Tongue (tissue), 2 donors: Measurements from ENCODE around the gene ERI3. TPM values are rescaled to one million over a fixed set of nuclear protein-coding genes. Genes with fewer than 3 reads are reported as not detected.

Source experiments
- DNase-seq: peaks from one replicate; pipeline ENCODE4 v3.0.0-alpha.2; 2015
- total RNA-seq: library from RNA; depleted of rRNA; stranded (reverse); fragments of >200 nt; gene quantifications from one replicate; pipeline ENCODE4 v1.2.3, GENCODE V29; 2014

Gene ERI3
- total RNA-seq, 1 donor from 2014 or later: 57.1 TPM

- DNase-seq: no peak
Measured at GRCh38 chr1:44315521-44315920, 39.5 kb downstream of the ERI3 start.

GRCh38 chr1:44314452-44314851, 40.6 kb downstream of the ERI3 start:
- DNase-seq: no peak

- no peak for DNase-seq
Measured at GRCh38 chr1:44313265-44313918, 41.7 kb downstream of the ERI3 start.

GRCh38 chr1:44312399-44313196, 42.5 kb downstream of the ERI3 start:
- no peak for DNase-seq

- no peak for DNase-seq
Measured at GRCh38 chr1:44310006-44310405, 45.1 kb downstream of the ERI3 start.

- peak; percentile 47 for DNase-seq
Measured at GRCh38 chr1:44305962-44306422, 49.1 kb downstream of the ERI3 start.

GRCh38 chr1:44303532-44303931, 51.5 kb downstream of the ERI3 start:
- DNase-seq: no peak

GRCh38 chr1:44302541-44302940, 52.5 kb downstream of the ERI3 start:
- no peak for DNase-seq

GRCh38 chr1:44301442-44301841, 53.6 kb downstream of the ERI3 start:
- no peak for DNase-seq

- peak; percentile 27 for DNase-seq
Measured at GRCh38 chr1:44300852-44301251, 54.2 kb downstream of the ERI3 start.

GRCh38 chr1:44297695-44298400, 57.2 kb downstream of the ERI3 start:
- DNase-seq: no peak

- no peak for DNase-seq
Measured at GRCh38 chr1:44296806-44297205, 58.3 kb downstream of the ERI3 start.

- no peak for DNase-seq
Measured at GRCh38 chr1:44296086-44296485, 59.0 kb downstream of the ERI3 start.

- DNase-seq: peak; percentile 37
Measured at GRCh38 chr1:44294588-44295007, 60.5 kb downstream of the ERI3 start.

GRCh38 chr1:44293761-44294315, 61.2 kb downstream of the ERI3 start:
- no peak for DNase-seq

GRCh38 chr1:44292651-44293050, 62.4 kb downstream of the ERI3 start:
- peak; percentile 70 for DNase-seq

- DNase-seq: no peak
Measured at GRCh38 chr1:44290250-44291094, 64.6 kb downstream of the ERI3 start.

- peak; percentile 48 for DNase-seq
Measured at GRCh38 chr1:44289530-44289929, 65.5 kb downstream of the ERI3 start.

- DNase-seq: no peak
Measured at GRCh38 chr1:44288883-44289282, 66.2 kb downstream of the ERI3 start.

GRCh38 chr1:44284184-44284583, 70.9 kb downstream of the ERI3 start:
- DNase-seq: no peak

- no peak for DNase-seq
Measured at GRCh38 chr1:44283524-44284173, 71.4 kb downstream of the ERI3 start.
